Glutamatergic neuron (in vitro differentiated cells): ENCODE results near the gene SPIRE1. TPM values are rescaled to one million over a fixed set of nuclear protein-coding genes. Genes with fewer than 3 reads are reported as not detected.

ENCODE experiments used
- DNase-seq: peaks from one replicate; pipeline ENCODE4 v3.0.0; 2022
- H3K27ac Mint-ChIP-seq: one replicate; pipeline ENCODE4 v1.8.0; 2020; ENCODE audit warnings: mild to moderate bottlenecking, mixed read lengths, inconsistent platforms; ENCODE audit not compliant: unreplicated experiment
- H3K27me3 Mint-ChIP-seq: one replicate; pipeline ENCODE4 v1.8.0; 2020; ENCODE audit warnings: mild to moderate bottlenecking, moderate library complexity, mixed read lengths, inconsistent platforms; ENCODE audit not compliant: unreplicated experiment
- H3K36me3 Mint-ChIP-seq: one replicate; pipeline ENCODE4 v1.8.0; 2020; ENCODE audit warnings: mild to moderate bottlenecking, mixed read lengths, inconsistent platforms; ENCODE audit not compliant: unreplicated experiment
- H3K4me1 Mint-ChIP-seq: one replicate; pipeline ENCODE4 v1.8.0; 2020; ENCODE audit warnings: mild to moderate bottlenecking, low read depth, mixed read lengths, inconsistent platforms; ENCODE audit not compliant: unreplicated experiment
- H3K4me3 Mint-ChIP-seq: one replicate; pipeline ENCODE4 v1.8.0; 2020; ENCODE audit warnings: mild to moderate bottlenecking, mixed read lengths, inconsistent platforms; ENCODE audit not compliant: unreplicated experiment
- H3K9me3 Mint-ChIP-seq: one replicate; pipeline ENCODE4 v1.8.0; 2020; ENCODE audit warnings: mild to moderate bottlenecking, moderate library complexity, mixed read lengths, inconsistent platforms; ENCODE audit not compliant: unreplicated experiment
- total RNA-seq: library from RNA; stranded (reverse); fragmentation: NEBNext Ultra II Directional; extraction: Animal tissue kit (Norgen Biotek cat#: 25700); gene quantifications from one replicate; pipeline ENCODE4 v1.2.1, GENCODE V29; 2021; ENCODE audit not compliant: unreplicated experiment
- TF ChIP-seq, protein P1 (sequence below): fragments of 200-600 bp; sonication (generic); IDR thresholded peaks from one replicate; pipeline ENCODE4 v1.5.0; 2021; ENCODE audit not compliant: partially characterized antibody, unreplicated experiment

SPIRE1 gene
- total RNA-seq, 1 donor from 2014 or later = 29.9 TPM

DNA sequence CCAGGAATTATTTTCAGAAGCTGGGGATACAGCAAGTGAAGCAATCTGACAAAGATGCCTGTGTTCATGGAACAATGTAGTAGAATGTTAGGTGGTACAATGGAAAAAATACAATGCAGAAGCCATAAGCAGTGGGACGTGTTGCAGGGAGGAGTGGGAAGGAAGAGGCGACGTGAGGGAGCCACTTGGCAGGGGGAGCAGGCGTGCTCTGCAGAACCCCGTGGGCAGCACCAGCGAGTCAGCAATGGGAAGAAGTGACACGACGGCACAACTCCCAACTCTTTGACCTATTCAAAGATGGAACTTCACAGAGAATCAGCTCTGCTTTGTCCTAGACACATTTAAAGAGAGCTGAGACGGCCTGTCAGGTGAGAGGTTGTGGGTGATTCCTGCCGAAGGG lies 219.7 kb downstream of the SPIRE1 start:
- Mint-ChIP-seq H3K4me3 (no peak overlapping the region), H3K27ac (no peak overlapping the region), H3K36me3 (peaks cover 13% of the 10 kb centered on the region), H3K4me1 (peaks cover 4% of the 10 kb centered on the region), H3K9me3 (peaks cover 6% of the 10 kb centered on the region), H3K27me3 (peaks cover 3% of the 10 kb centered on the region)
- TF ChIP-seq, protein P1, sequence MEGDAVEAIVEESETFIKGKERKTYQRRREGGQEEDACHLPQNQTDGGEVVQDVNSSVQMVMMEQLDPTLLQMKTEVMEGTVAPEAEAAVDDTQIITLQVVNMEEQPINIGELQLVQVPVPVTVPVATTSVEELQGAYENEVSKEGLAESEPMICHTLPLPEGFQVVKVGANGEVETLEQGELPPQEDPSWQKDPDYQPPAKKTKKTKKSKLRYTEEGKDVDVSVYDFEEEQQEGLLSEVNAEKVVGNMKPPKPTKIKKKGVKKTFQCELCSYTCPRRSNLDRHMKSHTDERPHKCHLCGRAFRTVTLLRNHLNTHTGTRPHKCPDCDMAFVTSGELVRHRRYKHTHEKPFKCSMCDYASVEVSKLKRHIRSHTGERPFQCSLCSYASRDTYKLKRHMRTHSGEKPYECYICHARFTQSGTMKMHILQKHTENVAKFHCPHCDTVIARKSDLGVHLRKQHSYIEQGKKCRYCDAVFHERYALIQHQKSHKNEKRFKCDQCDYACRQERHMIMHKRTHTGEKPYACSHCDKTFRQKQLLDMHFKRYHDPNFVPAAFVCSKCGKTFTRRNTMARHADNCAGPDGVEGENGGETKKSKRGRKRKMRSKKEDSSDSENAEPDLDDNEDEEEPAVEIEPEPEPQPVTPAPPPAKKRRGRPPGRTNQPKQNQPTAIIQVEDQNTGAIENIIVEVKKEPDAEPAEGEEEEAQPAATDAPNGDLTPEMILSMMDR = no peak
- no peak for DNase-seq

DNA sequence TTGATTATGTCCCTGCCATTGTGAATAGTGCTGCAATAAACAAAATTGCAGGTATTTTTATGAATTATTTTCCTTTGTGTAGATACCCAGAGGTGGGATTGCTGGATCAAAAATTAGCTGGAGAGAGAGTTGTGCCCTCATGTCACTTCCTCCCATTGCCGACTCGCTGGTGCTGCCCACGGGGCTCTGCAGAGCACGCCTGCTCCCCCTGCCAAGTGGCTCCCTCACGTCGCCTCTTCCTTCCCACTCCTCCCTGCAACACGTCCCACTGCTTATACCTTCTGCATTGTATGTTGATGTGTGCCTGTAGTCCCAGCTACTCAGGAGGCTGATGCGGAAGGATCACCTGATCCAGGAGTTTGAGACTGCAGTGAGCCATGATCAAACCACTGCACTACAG lies 222.0 kb downstream of the SPIRE1 start:
- Mint-ChIP-seq H3K36me3 (peaks cover 13% of the 10 kb centered on the region), H3K9me3 (peaks cover 1% of the 10 kb centered on the region), H3K27me3 (peaks cover 3% of the 10 kb centered on the region), H3K4me1 (no peaks in the 10 kb centered on the region), H3K27ac (no peak overlapping the region), H3K4me3 (no peak overlapping the region)
- no peak for DNase-seq
- TF ChIP-seq, protein P1 = no peak

DNA sequence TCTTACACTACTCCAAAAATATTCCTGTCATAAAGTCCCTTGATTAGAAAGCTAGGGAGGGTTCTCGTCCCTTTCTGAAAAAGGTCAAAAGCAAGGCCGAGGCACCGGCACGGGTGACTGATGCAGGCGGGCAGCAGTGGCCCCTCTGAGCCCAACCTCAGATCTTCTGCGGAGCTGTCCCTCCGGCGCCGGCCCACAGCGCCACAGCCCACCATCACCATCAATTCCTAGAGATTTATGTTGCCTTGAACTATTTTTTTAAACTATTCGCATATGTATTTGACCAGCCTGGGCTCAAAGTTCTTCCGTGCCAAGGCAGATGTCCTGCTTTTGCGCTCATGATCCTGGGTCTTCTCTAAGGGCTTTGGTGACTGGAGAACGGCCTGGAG lies 223.4 kb downstream of the SPIRE1 start:
- TF ChIP-seq, protein P1 = no peak
- peaks cover 1% of the 10 kb centered on the region for H3K9me3 Mint-ChIP-seq
- no peak for DNase-seq
- no peak overlapping the region for H3K27ac Mint-ChIP-seq
- H3K27me3 Mint-ChIP-seq = peaks cover 3% of the 10 kb centered on the region
- no peaks in the 10 kb centered on the region for H3K4me1 Mint-ChIP-seq
- H3K36me3 Mint-ChIP-seq = peaks cover 13% of the 10 kb centered on the region
- no peak overlapping the region for H3K4me3 Mint-ChIP-seq

DNA sequence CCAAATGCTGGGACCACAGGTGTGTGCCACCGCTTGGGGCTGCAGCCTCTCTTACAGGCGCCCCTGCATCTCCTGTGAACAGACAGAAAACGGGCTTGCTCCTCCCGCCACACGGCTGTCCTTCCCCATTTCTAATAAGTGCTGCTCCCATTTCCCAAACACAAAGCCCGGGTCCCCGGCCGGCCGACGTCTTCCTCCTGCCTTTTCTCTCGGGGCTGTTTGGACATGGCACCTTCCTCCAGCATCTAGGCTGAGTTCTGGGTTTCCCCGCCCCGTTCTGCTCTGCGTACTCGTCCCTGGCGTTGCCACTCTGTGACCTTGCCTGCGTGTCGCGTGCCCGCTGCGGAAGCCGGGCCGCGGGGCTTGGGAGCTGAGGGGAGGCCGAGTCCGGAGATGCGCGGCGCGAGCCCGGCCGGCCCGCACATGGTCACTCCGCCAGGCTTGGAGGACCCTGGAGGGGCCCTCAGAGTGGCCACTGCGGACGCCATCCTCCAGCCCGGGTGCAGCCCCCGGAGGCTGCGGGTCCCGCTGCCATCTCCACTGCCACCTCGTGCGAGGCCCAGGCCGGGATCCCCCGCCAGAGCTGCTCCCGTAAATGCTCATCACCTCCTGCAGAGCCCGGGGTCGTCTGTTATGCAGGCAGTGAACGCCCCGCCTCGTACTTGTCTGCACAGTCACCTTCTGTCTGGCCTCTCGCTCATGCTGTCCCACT lies 223.9 kb downstream of the SPIRE1 start:
- H3K4me3 Mint-ChIP-seq = no peak overlapping the region
- H3K27ac Mint-ChIP-seq = no peak overlapping the region
- H3K9me3 Mint-ChIP-seq = peaks cover 1% of the 10 kb centered on the region
- peaks cover 3% of the 10 kb centered on the region for H3K27me3 Mint-ChIP-seq
- peaks cover 13% of the 10 kb centered on the region for H3K36me3 Mint-ChIP-seq
- H3K4me1 Mint-ChIP-seq = no peaks in the 10 kb centered on the region
- no peak for DNase-seq
- TF ChIP-seq, protein P1 = no peak

DNA sequence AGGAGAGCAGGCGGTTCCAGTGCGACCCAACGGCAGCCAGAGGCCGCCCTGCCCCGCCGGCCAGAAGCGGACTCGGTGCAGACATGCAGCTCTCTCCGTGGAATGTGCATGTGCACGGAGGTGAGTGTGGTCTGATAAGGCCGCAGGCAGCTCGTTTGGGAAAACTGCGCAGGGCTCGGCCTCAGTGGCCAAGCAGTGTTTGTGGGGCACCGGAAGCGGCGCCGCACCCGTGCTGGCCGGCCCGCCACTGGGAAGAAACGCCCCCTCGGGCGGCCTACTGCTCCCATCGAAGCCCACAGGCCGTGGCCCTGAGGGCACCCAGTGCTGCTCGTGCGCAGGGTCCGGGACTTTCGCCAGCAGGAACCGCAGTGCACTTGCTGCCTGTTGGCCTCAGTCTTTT lies 225.0 kb downstream of the SPIRE1 start:
- peaks cover 17% of the 10 kb centered on the region for H3K36me3 Mint-ChIP-seq
- DNase-seq = no peak
- peaks cover 1% of the 10 kb centered on the region for H3K9me3 Mint-ChIP-seq
- no peak overlapping the region for H3K27ac Mint-ChIP-seq
- TF ChIP-seq, protein P1 = no peak
- H3K27me3 Mint-ChIP-seq = peaks cover 7% of the 10 kb centered on the region
- H3K4me3 Mint-ChIP-seq = no peak overlapping the region
- no peaks in the 10 kb centered on the region for H3K4me1 Mint-ChIP-seq
